NAMALWA (cell line): ENCODE measurements around the gene OSM.
"Not testable (repeated sequence)": the region's sequence is repeated elsewhere in the genome, so short reads cannot be mapped to it uniquely, and the experiment has no call there.

Experiments used
- DNase-seq: peaks from one replicate; pipeline ENCODE4 v3.0.0-alpha.2; 2015; ENCODE audit warnings: low spot score

OSM gene

DNA sequence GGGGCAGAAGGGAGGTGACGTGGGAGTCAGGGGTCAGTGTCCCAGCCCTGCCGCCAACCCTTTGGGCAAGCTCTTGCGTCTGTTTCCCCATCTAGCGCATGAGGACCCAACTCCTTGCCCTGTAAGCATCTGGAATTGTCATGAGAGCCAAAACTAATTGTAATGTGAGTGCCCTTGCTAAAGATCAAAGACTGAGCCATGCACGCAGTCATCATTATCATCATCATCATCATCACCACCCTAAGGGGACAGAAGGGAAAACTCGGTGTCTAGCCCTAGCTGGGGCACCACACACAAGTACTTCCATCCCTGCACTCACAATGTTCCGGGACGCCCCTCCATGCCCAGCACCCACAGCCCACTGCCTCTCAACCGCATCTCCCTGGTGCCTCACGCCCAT, 22.6 kb downstream of the OSM start:
- DNase-seq, result no peak

DNA sequence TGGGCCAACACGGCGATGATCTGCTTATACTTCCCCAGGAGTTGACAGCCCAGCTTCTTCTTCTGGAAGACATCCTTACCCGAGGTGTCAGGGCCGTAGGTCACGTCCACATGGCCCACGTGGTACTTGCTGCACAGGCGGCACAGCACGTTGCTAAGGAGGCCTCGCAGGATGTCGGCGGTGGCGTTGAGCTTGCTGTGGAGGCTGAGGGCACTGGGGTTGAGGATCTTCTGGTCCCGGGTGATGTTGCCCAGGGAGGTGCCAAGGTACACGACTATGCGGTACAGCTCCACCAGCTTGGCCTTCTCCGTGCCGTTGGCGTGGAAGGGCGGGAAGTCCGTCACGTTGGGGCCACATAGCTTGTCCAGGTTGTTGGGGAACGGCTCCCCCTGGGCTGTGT, 23.0 kb downstream of the OSM start:
- no peak for DNase-seq

DNA sequence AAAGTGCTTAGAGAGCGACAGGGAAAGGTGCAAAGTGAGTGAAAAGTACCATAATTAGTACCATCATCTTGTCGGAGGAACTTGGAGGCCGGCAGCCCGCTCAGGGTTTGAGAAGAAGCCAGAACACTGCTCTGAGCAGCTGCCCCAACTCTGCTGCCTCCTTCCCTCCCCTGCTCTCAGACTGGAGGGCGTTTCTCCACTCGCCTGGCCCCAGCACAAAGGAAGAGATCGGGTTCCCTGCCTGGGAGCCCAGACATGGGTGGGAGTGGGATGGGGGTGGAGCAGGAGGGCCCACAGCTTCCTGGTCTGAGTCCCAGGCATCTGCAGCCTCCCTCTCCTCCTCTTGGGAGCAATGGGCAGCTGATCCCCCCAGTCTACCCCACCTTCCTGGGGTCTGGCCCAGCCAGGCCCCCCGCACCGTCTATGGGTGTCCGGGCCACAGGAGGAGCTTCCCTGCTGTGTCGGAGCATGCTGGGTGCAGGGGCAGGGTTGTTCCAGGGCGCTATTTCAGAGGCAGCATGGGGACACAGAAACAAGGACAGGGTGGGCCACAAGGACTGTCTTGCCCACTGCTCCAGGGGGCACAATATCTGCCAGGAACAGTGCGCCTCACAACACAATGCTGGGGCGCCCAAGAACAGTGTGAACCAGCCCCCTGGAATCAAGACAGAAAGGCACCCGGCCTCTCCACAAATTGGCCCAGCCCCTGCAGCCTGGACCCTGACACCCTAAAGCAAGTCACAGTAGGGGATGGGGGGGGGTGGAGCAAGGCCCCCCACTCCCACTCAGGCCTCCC, 24.9 kb downstream of the OSM start:
- no peak for DNase-seq

- DNase-seq, result peak; percentile 50
These were observed 25.9 kb downstream of the OSM start for GRCh38 chr22:30240541-30241417.

DNA sequence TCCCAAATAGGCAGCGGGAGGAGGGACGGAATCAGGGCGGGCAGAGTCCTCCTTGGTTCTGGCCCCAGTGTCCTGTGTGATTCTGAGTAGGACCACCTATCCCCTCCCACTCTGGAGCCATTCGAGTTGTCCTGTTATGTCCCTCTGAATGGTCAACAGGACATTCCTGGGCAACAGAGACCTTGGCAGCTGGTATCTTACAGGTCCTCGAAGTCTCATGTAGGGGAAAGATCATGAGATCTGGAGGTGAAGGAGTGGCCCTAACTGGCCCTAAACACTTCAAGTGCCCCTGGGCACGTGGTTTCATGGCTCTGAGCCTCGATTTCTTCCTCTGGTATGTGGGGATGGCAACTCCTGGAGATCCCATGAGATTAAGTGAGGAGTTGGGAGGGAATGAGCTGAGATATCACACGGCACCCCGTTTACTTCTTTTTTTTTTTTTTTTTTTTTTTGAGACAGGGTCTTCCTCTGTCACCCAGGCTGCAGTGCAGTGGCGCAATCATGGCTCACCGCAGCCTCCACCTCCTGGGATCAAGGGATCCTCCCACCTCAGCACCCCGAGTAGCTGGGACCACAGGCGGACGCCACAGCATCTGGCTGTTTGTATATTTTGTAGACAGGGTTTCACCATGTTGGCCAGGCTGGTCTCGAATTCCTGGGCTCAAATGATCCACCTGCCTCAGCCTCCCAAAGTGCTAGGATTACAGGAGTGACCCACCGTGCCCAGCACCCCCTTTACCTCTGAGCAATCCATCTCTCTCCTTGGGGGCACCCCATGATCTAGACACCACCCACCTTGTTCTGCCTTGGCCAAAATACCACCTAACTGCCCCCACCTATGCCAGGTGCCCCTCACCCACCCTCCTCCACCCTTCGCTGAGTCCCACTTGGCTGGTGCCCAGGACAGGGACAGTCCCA, 26.9 kb downstream of the OSM start:
- DNase-seq, result no peak

- DNase-seq, result no peak
These were observed 27.8 kb downstream of the OSM start for GRCh38 chr22:30238661-30239487.

DNA sequence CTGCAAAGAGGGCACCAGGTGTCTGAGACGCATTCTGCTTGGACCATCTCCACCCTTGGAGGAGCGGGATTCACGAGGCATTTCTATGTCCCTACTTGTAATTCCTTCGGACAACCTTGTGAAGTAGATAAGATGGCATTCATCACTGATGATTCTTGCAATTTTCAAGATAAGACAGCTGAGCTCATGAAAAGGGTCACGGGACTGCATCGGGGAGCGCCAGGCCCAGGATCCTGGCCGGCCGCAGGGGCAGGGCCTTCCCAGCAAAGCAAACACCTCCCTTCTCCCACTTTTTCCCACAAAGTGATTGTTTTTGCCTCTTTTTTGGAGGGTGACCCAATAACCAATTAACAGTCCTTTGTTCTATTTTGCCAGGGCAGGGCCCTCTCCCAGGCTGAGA, 28.5 kb downstream of the OSM start:
- no peak for DNase-seq

DNA sequence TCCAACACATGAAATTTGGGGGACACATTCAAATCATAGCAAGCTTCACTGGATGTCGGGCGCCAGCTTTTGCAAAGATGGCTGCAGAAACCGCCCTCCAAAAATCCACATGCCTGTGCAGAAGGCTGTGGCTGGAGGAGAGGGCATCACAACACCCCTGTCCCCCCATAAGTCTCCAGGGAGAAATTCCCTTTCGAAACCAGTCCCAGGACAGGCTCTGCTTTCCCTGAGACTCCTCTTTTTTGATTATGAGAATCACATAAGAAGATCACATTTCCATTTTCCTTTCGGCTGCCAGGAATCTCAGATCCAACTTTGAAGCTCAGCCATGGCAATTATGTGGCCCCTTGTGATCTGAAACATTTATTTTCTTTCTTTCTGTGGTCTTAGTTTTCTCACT, 29.8 kb downstream of the OSM start:
- DNase-seq, result no peak

DNA sequence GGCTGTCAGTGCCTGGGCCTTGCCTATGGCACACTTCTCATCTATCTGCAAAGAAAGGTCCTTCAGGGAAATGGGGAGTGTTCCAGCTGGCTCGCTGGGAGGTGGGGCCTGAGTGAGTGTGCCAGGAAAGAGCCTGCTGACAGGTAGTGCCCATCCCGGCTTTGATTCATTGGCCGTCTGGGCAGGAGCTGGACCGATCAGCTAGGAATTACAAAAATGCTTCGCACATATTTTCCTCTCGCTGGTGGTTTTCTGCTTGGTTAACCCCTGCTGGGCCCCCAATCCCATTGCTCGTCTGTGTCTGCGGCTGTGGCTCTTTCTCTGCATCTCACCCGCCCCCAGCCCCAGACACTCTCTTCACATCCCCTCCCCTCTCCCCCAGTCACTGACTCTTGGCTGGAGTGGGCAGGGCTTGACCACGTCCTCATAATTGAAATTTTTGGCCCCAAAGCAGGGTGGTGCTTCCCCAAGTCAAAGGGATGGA, 30.9 kb downstream of the OSM start:
- DNase-seq, result no peak

DNA sequence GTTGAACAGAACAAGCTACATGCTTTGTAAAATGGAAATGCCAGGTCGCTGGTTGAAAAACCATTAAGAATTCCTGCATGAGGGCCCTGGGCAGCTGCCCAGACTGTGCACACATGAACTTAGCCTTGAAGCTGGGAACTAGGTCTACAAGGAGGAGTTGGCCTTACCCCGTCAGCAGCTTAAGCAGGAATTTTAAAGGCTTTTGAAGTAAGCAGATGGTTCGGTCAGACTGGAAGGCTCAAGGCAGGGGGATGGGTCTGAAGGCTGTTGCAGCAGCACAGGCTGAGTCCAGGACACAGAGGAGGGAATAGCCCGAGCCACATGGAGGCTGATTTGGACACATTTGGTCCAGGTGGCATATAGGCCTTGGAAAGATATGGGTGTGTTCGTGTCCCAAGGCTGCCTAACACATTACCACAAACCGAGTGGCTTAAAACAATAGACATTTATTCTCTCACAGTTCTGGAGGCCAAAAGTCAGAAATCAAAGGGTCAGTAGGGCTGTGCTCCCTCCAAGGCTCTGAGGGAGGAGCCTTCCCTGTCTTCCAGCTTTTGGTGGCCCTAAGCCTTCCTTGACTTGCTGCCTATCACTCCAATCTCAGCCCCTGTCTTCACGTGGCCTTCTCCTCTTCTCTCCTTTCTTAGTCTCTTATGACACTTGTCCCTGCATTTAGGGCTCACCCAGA, 31.7 kb downstream of the OSM start:
- DNase-seq, result no peak

- DNase-seq, result not testable (repeated sequence)
These were observed 32.3 kb downstream of the OSM start for GRCh38 chr22:30234325-30234724.

GRCh38 chr22:30233582-30233981, 33.1 kb downstream of the OSM start:
- DNase-seq, result no peak

GRCh38 chr22:30232716-30233218, 33.9 kb downstream of the OSM start:
- DNase-seq, result no peak

DNA sequence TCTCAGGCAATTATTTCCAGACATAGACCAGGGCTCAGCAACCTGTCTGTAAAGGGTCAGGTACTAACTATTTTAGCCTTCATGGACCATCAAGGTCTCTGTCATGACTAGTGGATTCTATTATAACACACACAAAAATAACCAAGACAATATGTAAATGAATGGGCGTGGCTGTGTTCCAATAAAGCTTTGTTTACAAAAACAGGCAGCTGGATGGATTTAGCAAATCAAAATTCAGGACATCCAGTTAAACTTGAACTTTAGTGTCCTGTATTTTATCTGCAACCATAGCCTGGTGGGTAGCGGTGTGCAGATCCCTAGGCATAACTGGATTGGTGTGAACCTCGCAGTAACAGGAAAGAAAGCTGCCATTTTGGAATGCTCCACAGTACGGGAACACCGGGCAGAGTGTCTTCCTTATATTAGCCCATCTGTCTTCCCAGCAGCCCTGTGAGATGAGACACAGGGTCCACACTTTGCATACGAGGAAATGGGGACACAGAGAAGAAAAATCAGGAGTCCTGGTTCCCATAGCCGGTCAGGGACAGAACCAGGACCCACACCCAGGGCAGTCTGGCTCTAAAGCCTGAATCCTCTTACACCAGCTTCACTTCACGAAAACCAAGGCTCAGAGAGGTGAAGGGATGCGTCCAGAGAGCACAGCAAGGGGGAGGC, 35.7 kb downstream of the OSM start:
- DNase-seq, result no peak

DNA sequence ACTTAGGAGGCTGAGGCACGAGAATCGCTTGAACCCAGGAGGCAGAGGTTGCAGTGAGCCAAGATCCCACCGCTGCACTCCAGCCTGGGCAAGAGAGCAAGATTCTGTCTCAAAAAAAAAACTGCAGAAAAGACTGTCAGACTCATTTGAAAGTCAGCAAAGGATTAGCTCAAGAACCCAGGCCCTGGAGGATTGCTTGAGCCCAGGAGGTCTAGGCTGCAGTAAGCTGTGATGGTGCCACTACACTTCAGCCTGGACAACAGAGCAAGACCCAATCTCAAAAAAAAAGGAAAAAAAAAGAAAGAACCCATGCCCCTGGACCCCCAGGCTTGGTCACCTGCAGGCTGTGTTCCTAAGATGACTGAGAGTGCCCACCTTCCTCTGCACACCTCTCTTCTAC, 36.3 kb downstream of the OSM start:
- DNase-seq, result no peak

DNA sequence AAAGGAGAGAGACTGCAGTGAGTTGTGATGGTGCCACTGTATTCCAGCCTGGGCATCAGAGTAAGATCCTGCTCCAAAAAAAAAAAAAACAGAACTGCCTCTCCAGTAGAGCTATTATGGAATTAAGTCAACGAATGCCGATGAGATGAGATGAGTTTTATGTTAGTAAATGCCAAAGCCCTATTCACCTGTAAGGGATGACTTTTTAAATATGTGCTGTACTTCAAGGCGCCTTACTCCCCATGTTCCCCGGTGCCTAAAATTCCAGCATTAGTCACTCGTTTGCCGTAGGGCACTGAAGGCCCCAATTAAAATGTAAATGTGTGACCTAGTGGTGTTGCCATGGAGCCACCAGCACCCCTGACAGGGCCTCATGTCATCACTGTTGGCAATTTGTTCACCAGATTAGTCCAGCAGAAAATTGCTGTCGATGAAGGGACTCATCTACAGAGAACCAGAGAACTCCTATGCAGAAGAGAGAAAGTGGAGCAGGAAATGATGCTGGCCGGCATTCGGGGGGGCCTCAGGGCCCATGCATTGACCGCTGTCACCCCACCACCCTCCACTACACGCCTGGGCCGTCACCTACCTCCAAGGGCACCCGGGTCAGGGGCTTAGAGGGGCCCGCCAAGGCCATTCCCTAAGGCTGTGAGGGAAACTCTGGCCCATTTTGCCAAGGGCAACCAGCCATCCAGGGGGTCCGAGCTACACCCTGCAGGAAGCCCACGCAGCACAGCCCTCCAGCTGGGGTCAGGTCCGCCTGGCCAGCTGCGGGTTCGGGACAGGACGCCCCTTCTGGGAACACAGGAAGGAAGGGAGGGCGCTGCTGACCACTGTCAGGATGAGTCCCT, 37.9 kb downstream of the OSM start:
- no peak for DNase-seq

GRCh38 chr22:30227438-30228228, 39.0 kb downstream of the OSM start:
- DNase-seq, result no peak
